NCI-H146 treated with DMSO at 0.1 percent for 48 hours (cell line): ENCODE data around the gene UCP3.

Source experiments
- DNase-seq: peaks from one replicate; lab custom pipeline; 2025; ENCODE audit not compliant: unreplicated experiment; lab: John Stamatoyannopoulos, UW

Gene UCP3

DNA sequence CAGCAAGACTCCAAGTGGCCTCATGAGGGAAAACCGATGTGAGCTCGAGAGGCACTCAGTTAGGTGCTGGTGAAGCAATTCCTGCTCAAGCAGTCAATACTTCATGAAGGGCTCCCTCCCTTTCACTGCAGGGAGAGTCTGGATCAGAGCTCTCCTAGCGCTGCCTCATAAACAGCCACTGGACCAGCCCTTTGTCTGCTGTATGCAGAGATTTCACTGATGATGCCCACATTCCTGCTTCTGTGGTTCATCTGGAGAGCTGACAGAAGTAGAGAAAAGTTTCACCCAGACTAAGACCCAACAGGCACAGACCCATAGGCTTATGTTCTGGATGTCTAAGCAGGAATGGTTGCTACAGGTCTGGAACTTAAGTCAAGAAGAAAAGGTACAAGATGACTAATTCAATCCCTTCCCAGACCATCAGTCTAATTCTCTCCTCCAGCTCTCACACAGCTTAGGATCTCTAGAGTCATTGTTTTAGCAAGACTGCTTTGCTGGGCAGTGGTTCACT lies 30.3 kb downstream of the UCP3 start:
- DNase-seq, result no peak

DNA sequence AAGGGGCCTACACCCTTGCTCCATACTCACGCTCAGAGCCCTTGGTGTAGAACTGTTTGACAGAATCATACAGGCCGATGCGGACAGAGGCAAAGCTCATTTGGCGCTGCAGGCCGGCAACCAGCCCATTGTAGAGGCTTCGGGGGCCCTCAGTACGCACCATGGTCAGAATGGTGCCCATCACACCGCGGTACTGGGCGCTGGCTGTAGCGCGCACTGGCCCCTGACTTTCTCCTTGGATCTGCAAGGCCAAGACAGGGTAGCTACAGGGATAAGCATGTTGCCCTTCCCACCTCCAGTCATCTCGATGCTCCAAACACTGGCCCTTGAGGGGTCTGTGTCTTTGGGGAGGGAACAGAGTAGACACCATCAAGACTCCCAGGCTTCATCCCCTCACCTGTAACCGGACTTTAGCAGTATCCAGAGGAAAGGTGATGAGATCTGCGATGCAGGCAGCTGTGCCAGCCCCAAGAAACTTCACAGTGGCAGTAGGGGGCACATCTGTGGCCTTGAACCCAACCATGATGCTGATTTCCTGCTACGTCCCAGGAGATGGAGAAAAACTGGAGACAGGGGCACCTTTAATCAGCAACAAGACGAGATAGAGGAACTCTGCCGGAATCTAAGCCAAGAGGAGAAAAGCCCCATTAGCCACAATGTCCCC lies 30.9 kb downstream of the UCP3 start:
- no peak for DNase-seq

DNA sequence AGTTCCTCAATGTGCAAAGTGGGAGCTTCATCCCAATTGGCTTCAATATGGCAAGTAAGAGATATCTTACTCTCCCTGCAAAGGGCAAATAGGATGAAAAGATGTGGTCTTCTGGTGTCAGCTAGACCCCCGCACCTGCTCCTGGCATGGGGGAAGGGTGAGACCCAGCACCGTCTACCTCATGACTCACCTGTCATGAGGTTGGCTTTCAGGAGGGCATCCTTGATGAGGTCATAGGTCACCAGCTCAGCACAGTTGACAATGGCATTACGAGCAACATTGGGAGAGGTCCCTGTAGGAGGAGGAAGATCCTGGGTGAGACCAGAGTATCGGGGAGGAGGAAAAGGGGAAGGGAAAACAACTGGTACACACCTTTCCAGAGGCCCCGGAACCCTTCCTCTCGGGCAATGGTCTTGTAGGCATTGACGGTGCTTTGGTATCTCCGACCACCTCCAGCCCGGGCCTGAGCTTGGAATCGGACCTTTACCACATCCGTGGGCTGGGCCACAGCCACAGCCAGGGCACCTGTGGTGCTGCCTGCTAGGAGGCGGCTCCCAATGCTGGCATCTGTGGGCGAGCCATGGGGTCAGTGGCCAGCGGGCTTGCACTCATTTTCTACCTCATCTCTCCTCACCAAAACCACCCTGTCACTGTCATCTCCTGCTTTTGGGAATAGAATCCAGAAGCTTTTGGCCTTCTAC lies 32.3 kb downstream of the UCP3 start:
- no peak for DNase-seq

DNA sequence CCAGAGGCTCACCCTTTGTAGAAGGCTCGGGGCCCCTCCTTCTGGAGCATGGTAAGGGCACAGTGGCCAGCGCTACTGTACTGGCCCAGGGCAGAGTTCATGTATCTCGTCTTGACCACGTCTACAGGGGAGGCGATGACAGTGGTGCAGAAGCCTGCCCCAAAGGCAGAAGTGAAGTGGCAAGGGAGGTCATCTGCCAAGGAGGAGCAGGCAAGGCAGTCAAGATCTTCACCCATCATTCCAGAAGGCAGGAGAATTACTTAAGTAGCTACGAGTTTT lies 33.5 kb downstream of the UCP3 start:
- DNase-seq, result no peak

DNA sequence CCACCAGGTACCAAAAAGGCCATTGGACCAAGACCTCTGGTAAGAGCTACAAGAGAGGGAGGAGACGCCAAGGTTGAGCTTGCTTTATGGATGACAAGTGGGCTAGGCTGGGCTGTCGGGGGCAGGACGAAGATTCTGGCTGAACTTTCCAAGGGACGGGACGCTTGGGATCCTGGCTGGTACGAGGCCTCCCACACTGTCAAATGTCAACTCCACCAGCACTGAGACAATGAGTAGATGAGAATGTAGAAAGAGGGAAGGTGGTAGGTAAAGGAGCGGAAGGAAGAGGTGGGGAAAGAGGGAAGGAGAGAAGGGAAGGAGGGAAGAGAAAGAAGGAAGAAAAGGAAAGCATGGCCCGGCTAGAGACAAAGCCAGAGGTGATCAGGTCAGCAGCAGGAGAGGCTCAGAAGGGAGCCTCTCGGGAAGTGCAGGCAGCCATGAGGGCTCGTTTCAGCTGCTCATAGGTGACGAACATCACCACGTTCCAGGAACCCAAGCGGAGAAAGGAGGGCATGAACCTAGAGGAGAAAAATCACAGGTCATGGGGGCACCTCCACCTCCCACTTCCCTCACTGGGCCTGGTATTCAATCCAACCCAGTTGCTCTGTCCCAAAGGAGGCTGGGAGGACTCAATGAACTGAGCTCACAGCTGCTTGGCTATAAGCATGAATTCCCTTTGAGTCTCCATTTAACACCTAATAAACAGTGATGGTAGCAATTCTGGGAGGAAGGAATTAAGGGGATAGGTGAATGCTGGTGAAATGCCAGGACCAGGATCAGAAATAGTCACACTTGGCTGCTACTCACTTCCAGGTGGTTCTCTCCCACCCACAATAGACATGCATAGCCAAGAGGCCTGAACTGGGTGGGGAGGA lies 34.0 kb downstream of the UCP3 start:
- no peak for DNase-seq

DNA sequence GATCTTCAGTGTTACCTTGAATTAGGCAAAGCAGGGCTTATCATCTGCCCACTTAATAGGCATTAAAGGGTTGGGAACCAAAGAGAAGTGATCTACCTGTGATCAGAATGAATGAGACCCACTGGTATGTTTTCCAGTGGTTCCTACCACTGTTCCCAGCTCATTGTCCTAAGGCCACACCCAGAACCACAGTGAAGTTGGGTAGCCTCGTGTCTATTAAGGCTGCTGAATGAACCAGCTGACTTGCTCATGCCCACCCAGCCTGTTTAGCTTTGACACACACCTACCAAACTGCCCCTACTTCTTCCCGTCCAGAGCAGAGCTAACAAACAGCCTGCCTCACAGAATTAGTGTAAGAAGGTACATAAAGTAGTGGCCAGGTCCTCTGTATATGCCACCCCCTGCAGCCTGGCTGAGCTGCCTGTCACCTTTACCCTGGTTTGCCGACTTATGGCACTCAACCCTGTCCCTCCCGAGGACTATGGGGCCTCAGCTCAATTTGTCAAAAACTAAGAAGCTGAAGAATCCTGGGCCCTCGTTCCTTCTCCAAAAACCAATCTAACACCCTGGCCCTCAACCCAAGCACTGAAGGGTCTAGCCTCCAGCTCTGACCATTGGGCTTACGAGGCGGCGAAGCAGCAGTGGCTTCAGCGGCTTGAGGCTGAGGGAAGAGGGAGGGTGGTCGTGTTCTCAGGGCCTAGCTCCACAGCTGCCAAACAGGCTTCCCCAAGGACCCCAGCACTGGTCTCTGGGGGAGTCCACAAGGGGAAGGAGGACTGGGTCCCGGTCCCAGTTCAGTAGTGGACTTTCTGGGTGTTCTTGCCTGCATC lies 36.0 kb downstream of the UCP3 start:
- no peak for DNase-seq

DNA sequence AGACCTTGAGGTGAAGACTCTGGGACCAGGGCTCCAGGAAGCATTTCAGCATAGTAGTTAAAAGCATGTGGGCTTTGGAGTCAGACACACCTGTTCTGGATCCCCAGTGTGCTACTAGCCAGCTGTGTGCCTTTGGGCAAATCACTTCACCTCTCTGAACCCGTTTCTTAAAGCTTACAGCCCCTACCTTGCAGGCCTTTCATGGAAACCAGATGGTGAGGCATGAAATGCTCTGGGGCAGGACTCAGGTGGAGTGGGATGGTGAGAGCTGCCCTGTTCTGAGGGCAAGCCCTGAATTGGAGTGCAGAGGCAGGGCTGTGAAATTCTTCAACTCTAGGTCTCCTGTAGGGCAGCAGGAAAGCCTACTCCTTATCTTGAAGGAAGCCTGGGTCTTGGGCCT lies 36.7 kb downstream of the UCP3 start:
- no peak for DNase-seq

DNA sequence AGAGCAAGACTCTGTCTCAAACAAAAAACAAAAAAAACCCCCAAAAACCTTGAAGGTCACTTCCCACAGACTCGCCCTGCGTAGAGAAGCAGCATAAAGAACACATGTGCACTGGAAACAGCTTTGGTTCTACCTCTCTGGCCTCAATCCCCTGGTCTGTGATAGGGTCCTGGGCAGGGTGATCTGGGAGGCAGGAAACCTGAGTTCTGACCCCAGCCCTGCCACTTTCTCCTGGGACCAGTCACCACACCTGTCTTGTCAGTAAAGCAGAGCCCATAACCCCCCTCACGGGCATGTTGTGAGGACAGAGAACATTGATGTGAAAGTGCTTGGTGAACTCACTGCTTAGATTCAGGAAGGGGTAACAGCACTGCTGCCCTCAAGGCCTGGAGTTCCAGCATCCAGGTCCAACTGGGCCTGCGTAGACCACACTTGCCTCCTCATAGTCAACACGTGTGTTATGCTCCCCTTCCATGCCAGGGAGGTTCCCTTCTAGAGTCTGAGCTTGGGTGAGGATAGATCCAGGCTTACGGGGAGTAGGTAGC lies 37.6 kb downstream of the UCP3 start:
- no peak for DNase-seq

DNA sequence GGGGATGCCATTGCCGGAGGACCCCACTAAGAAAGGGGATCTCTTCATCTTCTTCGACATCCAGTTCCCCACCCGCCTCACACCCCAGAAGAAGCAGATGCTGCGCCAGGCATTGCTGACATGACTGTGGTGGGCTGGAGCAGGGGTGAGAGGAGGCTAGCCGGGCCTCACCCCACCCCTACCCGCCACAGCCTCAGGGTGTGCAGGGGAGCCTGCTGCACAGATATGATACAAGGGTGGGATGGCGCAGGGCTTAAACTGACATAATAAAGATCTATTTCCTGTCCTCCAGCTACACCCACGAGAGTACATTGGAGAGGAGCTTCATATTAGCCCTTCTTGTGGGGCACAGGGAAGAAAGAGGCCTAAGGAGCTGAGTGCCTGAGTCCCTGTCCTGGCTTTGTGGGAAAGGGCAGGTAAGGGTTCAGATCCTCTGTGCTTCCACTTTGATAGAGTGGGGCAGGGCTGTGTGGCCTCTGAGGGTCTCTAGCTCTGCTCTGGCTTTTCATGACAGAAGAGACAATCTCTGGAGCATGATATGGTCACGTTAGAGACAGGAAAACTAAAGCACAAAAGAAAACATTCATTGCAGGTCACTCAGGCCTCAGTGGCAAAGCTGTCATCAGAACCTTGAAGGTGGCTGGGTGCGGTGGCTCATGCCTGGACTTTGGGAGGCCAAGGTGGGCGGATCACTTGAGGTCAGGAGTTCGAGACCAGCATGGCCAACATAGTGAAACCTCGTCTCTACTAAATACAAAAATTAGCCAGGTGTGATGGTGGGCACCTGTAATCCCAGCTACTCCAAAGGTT lies 38.7 kb downstream of the UCP3 start:
- no peak for DNase-seq

DNA sequence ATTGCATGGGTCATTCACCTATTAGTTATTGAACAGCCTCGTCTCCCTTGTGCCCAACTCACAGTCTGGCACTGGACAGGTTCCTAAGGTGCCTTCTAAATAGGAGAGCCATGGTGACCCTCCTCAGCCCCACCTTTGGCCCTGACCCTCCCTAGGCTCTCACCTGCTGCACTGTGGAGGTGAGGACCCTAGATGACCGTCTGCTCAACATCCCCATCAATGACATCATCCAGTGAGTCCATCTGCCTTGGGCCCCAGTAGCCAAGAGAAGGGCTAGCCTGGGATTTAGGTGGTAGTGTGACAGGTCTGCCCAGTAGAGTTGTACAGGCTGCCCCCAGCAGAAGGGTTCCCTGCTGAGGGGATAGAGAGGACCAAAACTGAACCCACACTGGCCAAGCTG lies 39.8 kb downstream of the UCP3 start:
- DNase-seq, result no peak

DNA sequence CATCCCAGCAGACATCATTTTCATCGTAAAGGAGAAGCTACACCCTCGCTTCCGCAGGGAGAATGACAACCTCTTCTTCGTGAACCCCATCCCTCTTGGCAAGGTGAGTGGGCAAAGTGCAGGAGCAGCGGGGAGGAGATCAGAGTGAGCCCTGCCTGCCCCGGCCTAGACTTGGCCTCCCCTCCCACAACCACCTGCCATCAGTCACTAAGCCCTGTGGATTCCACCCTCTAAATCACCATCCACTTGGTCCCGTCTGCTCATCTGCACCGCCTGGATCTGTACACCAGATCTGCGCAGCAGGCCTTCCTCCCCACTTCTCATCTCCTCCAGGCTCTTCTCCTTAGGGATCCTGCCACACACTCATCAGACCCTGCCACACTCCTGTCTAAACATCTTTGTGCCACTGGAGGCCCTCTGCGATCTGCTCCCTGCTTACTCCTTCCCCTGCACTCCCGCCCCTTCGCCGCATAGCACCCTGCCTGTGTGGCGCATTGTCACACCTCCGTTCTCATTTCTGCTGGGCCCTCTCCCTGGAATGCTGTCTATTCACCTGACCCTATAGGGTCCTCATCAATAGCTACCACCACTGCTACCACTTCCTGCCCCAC lies 40.4 kb downstream of the UCP3 start:
- no peak for DNase-seq

DNA sequence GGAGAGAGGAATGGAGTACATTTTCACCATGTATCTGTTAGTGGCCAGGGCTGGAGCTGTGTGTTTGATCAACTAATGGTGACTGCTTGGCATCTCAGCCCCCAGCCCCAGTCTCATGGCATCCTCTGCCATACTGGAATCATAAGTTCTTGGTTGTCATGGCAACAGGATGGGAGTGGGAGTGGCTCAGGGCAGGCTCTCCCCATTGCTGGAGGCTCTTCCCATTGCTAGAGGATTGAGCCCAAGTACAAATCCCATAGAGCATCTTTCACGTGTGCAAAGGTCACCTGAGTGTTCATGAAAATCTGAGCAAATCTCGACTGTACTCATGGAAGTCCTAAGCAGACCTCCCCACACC lies 43.1 kb downstream of the UCP3 start:
- DNase-seq, result no peak

DNA sequence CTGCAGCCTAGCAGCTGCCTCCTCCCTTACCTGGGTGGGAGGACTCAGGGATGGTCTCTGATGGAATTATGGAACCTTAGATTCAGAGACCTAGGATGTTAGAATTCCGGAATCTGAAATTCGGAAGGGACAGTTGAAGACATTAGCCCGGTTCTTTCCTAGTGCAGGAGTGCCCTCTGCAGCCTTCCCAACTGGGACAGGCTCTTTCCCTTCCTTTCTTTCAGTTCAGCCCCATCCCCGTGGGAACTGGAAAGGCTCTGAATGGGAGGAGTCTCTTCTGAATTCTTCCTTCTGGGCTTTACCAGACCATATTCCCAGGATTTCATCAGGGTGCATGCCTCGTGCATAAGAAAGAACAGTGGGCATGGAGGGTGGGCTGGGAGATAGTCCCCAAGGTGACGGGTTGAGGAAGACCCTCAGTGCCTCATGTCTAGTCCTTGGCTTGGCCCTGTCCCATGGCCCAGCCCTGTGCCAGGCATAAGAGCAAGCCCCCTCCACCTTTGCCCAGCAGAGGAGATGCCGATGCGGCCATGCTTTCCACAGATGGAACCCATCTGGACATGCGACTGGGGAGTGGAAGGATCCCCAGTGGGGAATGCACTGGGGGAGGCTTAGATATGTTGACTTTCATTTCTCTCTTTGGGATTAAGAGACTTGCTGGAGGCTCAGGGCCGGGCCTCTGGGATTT lies 43.7 kb downstream of the UCP3 start:
- DNase-seq, result no peak

DNA sequence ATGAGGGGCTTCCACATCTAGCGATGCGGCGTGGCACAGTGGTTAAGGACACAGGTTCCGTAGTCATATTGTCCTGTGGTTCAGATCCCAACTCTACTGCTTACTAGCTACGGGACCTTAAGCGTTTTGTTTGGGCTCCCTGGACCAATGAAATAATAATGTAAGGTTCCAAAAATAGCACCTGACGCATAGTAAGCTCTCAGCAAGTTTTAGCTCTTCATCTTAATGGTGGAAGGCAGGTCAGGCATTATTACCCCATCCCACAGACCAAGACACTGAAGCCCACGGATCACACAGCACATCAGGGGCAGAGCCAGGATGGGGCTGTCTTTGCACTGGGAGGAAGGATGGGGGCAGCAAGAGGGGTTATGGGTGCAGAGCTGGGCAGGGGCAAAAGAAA lies 45.0 kb downstream of the UCP3 start:
- no peak for DNase-seq

DNA sequence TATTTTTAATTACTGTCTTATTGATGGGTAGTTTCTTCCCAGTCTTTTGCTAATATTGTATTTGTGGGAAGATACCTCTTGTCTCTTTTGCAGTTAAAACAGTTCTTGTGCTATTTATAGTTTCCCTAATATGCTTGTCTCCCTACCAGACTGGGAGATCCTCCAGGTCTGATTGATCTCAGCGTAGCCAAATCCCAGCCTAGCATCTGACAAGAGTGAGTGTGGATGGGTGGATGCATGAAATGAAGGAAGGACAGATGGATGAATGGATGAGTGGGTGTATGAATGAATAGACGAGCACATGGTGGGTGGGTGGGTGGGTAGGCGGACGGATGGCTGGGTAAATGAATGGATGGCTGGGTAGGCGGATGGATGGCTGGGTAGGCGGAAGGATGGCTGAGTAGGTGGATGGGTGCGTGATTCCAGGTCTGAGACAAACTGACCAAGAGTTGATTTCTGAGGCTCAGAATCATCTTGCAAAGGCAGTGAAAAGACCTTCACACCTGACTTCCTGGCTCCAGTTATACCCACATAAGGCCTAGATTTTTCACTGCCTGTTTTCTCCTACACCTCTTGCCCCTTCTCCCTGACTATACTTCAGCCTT lies 46.7 kb downstream of the UCP3 start:
- DNase-seq, result no peak

DNA sequence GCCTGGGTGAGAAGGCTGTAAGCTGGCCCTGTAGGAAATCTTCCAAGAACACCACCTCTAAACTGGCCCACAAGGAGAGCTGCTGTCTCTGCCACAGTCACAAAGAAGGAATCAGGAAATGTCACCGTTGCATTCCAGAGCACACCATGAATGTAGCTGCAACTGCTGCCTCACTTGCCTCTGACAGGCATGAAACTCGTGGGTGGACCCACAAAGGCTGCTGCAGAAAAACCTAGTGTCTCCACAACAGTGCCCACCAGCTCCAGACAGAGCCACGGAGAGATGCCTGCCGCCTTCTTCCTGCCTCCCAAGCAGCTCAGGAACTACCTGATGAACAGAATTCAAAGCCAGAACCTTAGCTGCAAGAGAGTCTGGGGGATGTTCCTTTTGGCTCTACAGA lies 47.6 kb downstream of the UCP3 start:
- no peak for DNase-seq

DNA sequence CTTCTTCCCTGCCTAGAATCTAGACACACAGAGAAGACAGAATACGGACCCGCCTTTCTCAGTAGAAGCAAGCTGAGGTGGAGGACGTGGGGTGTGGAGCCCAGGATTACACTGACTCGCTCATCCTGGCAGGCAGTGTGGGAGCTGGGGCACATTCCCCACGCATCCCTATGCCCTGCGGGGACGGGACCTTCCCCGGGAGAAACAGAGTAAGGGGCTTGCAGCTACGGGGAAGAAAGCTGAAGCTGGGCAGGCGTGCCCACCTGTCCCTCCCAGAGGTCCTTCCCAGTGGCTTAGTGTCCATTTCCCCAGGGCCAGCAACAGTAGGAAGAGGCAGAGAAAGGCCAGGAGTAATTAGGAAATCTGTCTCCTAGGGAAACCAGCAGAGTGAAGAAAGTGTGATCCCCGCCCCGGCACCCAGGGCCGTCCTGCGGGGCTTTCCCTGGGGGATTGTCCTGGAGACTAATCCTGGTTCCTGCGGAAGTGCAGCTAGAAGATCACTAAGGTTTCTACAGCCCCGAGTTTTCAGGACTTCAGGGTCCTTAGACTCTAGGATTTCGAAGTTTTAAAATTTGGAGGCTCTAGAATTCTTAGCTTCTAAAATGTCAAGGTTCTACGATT lies 50.3 kb downstream of the UCP3 start:
- DNase-seq, result no peak

DNA sequence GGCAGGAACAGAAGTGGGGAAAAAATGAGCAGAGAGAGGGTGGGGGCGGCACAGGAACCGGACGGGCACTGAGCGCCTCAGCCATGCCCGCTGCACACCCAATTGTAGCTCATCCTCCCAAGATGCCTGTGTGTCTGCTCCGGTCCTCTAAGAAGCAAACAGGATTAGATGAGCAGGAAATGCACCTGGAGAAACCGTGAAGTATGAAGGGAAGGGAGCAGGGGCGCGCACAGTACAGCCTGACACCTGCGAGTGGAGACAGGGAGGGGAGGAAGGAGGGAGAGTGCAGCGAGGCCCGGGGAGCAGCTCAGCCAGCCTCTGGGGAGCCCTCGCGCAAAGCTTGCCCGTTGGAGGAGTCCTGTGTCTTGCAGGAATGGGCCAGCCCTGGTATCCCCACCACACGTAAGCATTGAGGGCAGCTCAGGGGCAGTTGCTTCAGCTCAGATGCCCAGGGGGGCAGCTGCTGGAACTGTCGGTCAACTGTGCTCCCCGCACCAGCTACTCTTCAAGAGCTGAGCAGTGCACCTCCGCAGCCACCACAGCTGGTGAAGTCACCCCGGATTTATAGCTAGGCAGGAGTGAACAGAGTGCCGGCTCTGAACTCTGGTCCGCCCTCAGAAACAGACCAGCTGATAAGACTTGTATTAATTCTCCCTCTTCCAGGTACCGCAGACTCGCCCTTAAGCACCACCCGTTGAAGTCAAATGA lies 51.1 kb downstream of the UCP3 start:
- DNase-seq, result no peak
